OCI-LY7 (cell line): ENCODE data around the gene HSCB. TPM values are rescaled to one million over a fixed set of nuclear protein-coding genes. Genes with fewer than 3 reads are reported as not detected.
A peak's percentile ranks its signal among the peaks of the same experiment; 100 is the strongest.

Experiments used
- BruUV-seq: library from RNA; stranded (reverse); fragments of 400-500 nt; replicated peaks from 2 replicates; lab custom pipeline; 2021; lab: Mats Ljungman, UMichigan
- CTCF ChIA-PET: fragments of 300-600 bp; sonication (Branson Sonifier 250); formaldehyde crosslinking; loops from one replicate; lab custom pipeline; 2022; ENCODE audit warnings: antibody characterized with exemption; ENCODE audit not compliant: unreplicated experiment; lab: Charles Lee
- POLR2A ChIA-PET: fragments of 300-600 bp; sonication (Branson Sonifier 250); formaldehyde crosslinking; loops from one replicate; lab custom pipeline; 2022; ENCODE audit warnings: antibody characterized with exemption; lab: Charles Lee
- DNase-seq: peaks from one replicate; pipeline ENCODE4 v3.0.0-alpha.2; 2015; ENCODE audit warnings: low spot score
- H2AFZ ChIP-seq: fragments of 200-600 bp; sonication (generic), shearing (Covaris generic); 2 replicates; pipeline ENCODE4 v1.6.1; 2014; ENCODE audit warnings: mild to moderate bottlenecking, antibody characterized with exemption, low read length, moderate library complexity
- H3K27ac ChIP-seq: fragments of 200-600 bp; sonication (generic); 2 replicates; pipeline ENCODE4 v1.5.1; 2014; ENCODE audit warnings: mixed run types, low read depth, mild to moderate bottlenecking, moderate library complexity, low read length, inconsistent platforms; ENCODE audit not compliant: poor library complexity, severe bottlenecking
- H3K36me3 ChIP-seq: fragments of 200-600 bp; sonication (generic); 2 replicates; pipeline ENCODE4 v1.6.1; 2014; ENCODE audit warnings: mild to moderate bottlenecking, antibody characterized with exemption, low read length, moderate library complexity, mixed read lengths; ENCODE audit not compliant: insufficient read depth
- H3K4me1 ChIP-seq: fragments of 200-600 bp; sonication (generic); 2 replicates; pipeline ENCODE4 v1.5.1; 2014; ENCODE audit warnings: mild to moderate bottlenecking, low read length; ENCODE audit not compliant: insufficient read depth, poor library complexity, severe bottlenecking
- H3K4me2 ChIP-seq: fragments of 200-600 bp; sonication (generic); 2 replicates; pipeline ENCODE4 v1.6.1; 2014; ENCODE audit warnings: mild to moderate bottlenecking, low read length
- H3K4me3 ChIP-seq: fragments of 200-600 bp; sonication (generic); 2 replicates; pipeline ENCODE4 v1.5.1; 2014; ENCODE audit warnings: mild to moderate bottlenecking, low read depth, low read length; ENCODE audit not compliant: poor library complexity, severe bottlenecking
- H3K79me2 ChIP-seq: fragments of 200-600 bp; sonication (generic); 2 replicates; pipeline ENCODE4 v1.6.1; 2016; ENCODE audit warnings: low read depth, mild to moderate bottlenecking, low read length, moderate library complexity, mixed read lengths; ENCODE audit not compliant: insufficient read depth
- H3K9me2 ChIP-seq: fragments of 200-600 bp; sonication (generic); 2 replicates; pipeline ENCODE4 v1.6.1; 2016; ENCODE audit warnings: mild to moderate bottlenecking, low read length, mixed read lengths; ENCODE audit not compliant: insufficient read depth
- H3K9me3 ChIP-seq: fragments of 200-600 bp; sonication (generic); 2 replicates; pipeline ENCODE4 v1.6.1; 2014; ENCODE audit warnings: mild to moderate bottlenecking, mixed run types, low read length, mixed read lengths
- H4K20me1 ChIP-seq: fragments of 200-600 bp; sonication (generic); 2 replicates; pipeline ENCODE4 v1.6.1; 2014; ENCODE audit warnings: mild to moderate bottlenecking, antibody characterized with exemption, low read length, moderate library complexity, mixed read lengths; ENCODE audit not compliant: insufficient read depth
- CTCF ChIP-seq: fragments of 200-600 bp; sonication (generic); conservative IDR thresholded peaks from 2 replicates; pipeline ENCODE4 v1.5.1; 2014; ENCODE audit warnings: mild to moderate bottlenecking, antibody characterized with exemption, low read length, moderate library complexity, mixed read lengths
- EZH2phosphoT487 ChIP-seq: fragments of 200-600 bp; sonication (generic); IDR thresholded peaks from 2 replicates; pipeline ENCODE4 v1.6.1; 2018; ENCODE audit warnings: low read depth, borderline replicate concordance, mild to moderate bottlenecking, mixed run types, antibody characterized with exemption, low read length, moderate library complexity, mixed read lengths
- intact Hi-C: fragments of 100-400 bp; cut with micrococcal nuclease; formaldehyde crosslinking; loops from one replicate; pipeline ENCODE4 v1.10.0; 2022; ENCODE audit not compliant: unreplicated experiment
- total RNA-seq, 2 experiments: library from RNA; depleted of rRNA in 1 of 2; stranded (reverse); fragments of >200 nt in 1 of 2; shearing (Covaris generic) in 1 of 2; gene quantifications; 2 replicates each; pipeline ENCODE4 v1.2.3, GENCODE V29; 2014 to 2022

HSCB gene
- total RNA-seq, 2 experiments from 2014 or later = 17.2 to 23.4 TPM

- Histone ChIP-seq H3K9me3 (no peaks in the 10 kb centered on the region), H3K27ac (no peak overlapping the region), H3K9me2 (no peaks in the 10 kb centered on the region), H4K20me1 (peaks cover 21% of the 10 kb centered on the region), H3K79me2 (no peaks in the 10 kb centered on the region), H3K4me3 (no peak overlapping the region), H3K4me1 (no peaks in the 10 kb centered on the region), H3K4me2 (no peak overlapping the region), H3K36me3 (peaks cover 94% of the 10 kb centered on the region), H2AFZ (no peak overlapping the region)
- BruUV-seq = TSS peak; percentile 7
- intact Hi-C loops = no loop called here
- TF ChIP-seq CTCF (no peak), EZH2phosphoT487 (no peak)
- DNase-seq = no peak
- POLR2A ChIA-PET = interaction anchor here (0.6 to 1.6 kb wide), 4 partner anchors 12 to 39 kb away, joined by 3 to 4 read pairs (median 3); partner anchors contain the start of gene CCDC117
- CTCF ChIA-PET = no interaction called here
These were observed 42.2 kb downstream of the HSCB start for GRCh38 chr22:28783786-28784671.

GRCh38 chr22:28788601-28789000 lies 46.8 kb downstream of the HSCB start:
- ChIA-PET POLR2A (interaction anchor here (0.5 to 1.6 kb wide), 4 partner anchors 15 to 73 kb away, joined by 3 to 7 read pairs (median 5); no protein-coding TSS in a partner anchor), CTCF (no interaction called here)
- H4K20me1 ChIP-seq = peaks cover 26% of the 10 kb centered on the region
- BruUV-seq = no TSS peak
- no peaks in the 10 kb centered on the region for H3K79me2 ChIP-seq
- H3K4me1 ChIP-seq = peaks cover 33% of the 10 kb centered on the region
- no peaks in the 10 kb centered on the region for H3K9me3 ChIP-seq
- no peak overlapping the region for H3K27ac ChIP-seq
- H3K4me3 ChIP-seq = no peak overlapping the region
- H3K4me2 ChIP-seq = no peak overlapping the region
- TF ChIP-seq EZH2phosphoT487 (no peak), CTCF (no peak)
- intact Hi-C loops = no loop called here
- H3K36me3 ChIP-seq = peaks cover 70% of the 10 kb centered on the region
- DNase-seq = no peak
- no peak overlapping the region for H2AFZ ChIP-seq
- no peaks in the 10 kb centered on the region for H3K9me2 ChIP-seq

GRCh38 chr22:28791124-28791523 lies 49.3 kb downstream of the HSCB start:
- intact Hi-C loops = loop anchor here (5.0 kb wide), 1 partner anchor 91 kb away; the partner anchor contains the start of gene ZNRF3
- Histone ChIP-seq H3K9me2 (no peaks in the 10 kb centered on the region), H3K27ac (no peak overlapping the region), H3K9me3 (no peaks in the 10 kb centered on the region), H3K79me2 (no peaks in the 10 kb centered on the region), H3K4me2 (peak overlapping the region; percentile 56), H3K4me1 (peaks cover 33% of the 10 kb centered on the region), H2AFZ (no peak overlapping the region), H3K4me3 (no peak overlapping the region), H4K20me1 (peaks cover 36% of the 10 kb centered on the region), H3K36me3 (peaks cover 70% of the 10 kb centered on the region)
- no peak for TF ChIP-seq CTCF
- no peak for TF ChIP-seq EZH2phosphoT487
- DNase-seq = no peak
- POLR2A ChIA-PET = interaction anchor here (0.6 to 1.4 kb wide), 5 partner anchors 8 to 50 kb away, joined by 3 to 6 read pairs (median 4); partner anchors contain the start of gene XBP1
- BruUV-seq = no TSS peak
- CTCF ChIA-PET = no interaction called here
